IMR-90 (cell line): ENCODE data around the gene NTSR1. TPM values are rescaled to one million over a fixed set of nuclear protein-coding genes. Genes with fewer than 3 reads are reported as not detected.

Experiments
- ATAC-seq: fragments of 200-7000 bp; cut with Tn5 transposase; 2 replicates; pipeline ENCODE4 v1.9.1; 2020; ENCODE audit warnings: low read depth, mild to moderate bottlenecking, moderate library complexity
- BruUV-seq: library from RNA; stranded (reverse); fragments of 400-500 nt; replicated peaks from 2 replicates; lab custom pipeline; 2021; lab: Mats Ljungman, UMichigan
- CTCF ChIA-PET: fragments of 300-600 bp; formaldehyde crosslinking; extraction: SDS; loops from one replicate; lab custom pipeline; 2021; ENCODE audit warnings: antibody characterized with exemption; lab: Yijun Ruan, JAX
- POLR2A ChIA-PET: fragments of 300-600 bp; sonication (Branson Sonifier 250); formaldehyde crosslinking; loops from one replicate; lab custom pipeline; 2022; ENCODE audit warnings: antibody characterized with exemption; ENCODE audit not compliant: unreplicated experiment; lab: Charles Lee
- DNase-seq: peaks from one replicate; pipeline ENCODE4 v3.0.0; 2013
- H2AFZ ChIP-seq: replicated peaks from 2 replicates; pipeline ENCODE3; 2013; ENCODE audit warnings: low read length, mild to moderate bottlenecking; ENCODE audit not compliant: poor library complexity
- H2AK5ac ChIP-seq: 2 replicates; pipeline ENCODE4 v1.6.1; 2013; ENCODE audit warnings: low read depth, low read length, inconsistent platforms
- H2AK9ac ChIP-seq: replicated peaks from 2 replicates; pipeline ENCODE3; 2013; ENCODE audit warnings: mild to moderate bottlenecking, low read depth, low read length, moderate library complexity; ENCODE audit not compliant: poor library complexity
- H2BK120ac ChIP-seq: 2 replicates; pipeline ENCODE4 v1.6.1; 2013; ENCODE audit warnings: low read depth, low read length, inconsistent platforms
- H2BK15ac ChIP-seq: 3 replicates; pipeline ENCODE4 v1.6.1; 2013; ENCODE audit warnings: low read depth, low read length, inconsistent platforms
- H2BK20ac ChIP-seq: 2 replicates; pipeline ENCODE4 v1.6.1; 2013; ENCODE audit warnings: low read depth, mild to moderate bottlenecking, inconsistent platforms, low read length, moderate library complexity
- H2BK5ac ChIP-seq: 2 replicates; pipeline ENCODE4 v1.6.1; 2013; ENCODE audit warnings: mild to moderate bottlenecking, low read depth, low read length, inconsistent platforms; ENCODE audit not compliant: poor library complexity, severe bottlenecking
- H3K14ac ChIP-seq: replicated peaks from 2 replicates; pipeline ENCODE4 v1.6.1; 2013; ENCODE audit warnings: low read depth, low read length, inconsistent platforms
- H3K18ac ChIP-seq: 2 replicates; pipeline ENCODE4 v1.6.1; 2013; ENCODE audit warnings: low read depth, low read length, control low read depth
- H3K23ac ChIP-seq: 2 replicates; pipeline ENCODE4 v1.6.1; 2013; ENCODE audit warnings: low read depth, low read length, inconsistent platforms
- H3K27ac ChIP-seq: 2 replicates; pipeline ENCODE4 v1.5.1; 2013; ENCODE audit warnings: mild to moderate bottlenecking, control low read depth, low read length; ENCODE audit not compliant: insufficient read depth
- H3K27me3 ChIP-seq: 2 replicates; pipeline ENCODE4 v1.6.1; 2013; ENCODE audit warnings: low read length; ENCODE audit not compliant: control insufficient read depth, insufficient read depth
- H3K36me3 ChIP-seq: 2 replicates; pipeline ENCODE4 v1.6.1; 2013; ENCODE audit warnings: low read length, mixed read lengths; ENCODE audit not compliant: control insufficient read depth, insufficient read depth
- H3K4ac ChIP-seq: 2 replicates; pipeline ENCODE4 v1.6.1; 2013; ENCODE audit warnings: low read depth, low read length, inconsistent platforms
- H3K4me1 ChIP-seq: 2 replicates; pipeline ENCODE4 v1.6.1; 2013; ENCODE audit warnings: low read length, mixed read lengths; ENCODE audit not compliant: control insufficient read depth, insufficient read depth
- H3K4me2 ChIP-seq: 2 replicates; pipeline ENCODE4 v1.6.1; 2013; ENCODE audit warnings: low read depth, mild to moderate bottlenecking, control low read depth, low read length, moderate library complexity
- H3K4me3 ChIP-seq: 2 replicates; pipeline ENCODE4 v1.5.1; 2013; ENCODE audit warnings: low read depth, mild to moderate bottlenecking, control low read depth, low read length, moderate library complexity; ENCODE audit not compliant: insufficient read depth
- H3K56ac ChIP-seq: 2 replicates; pipeline ENCODE4 v1.6.1; 2013; ENCODE audit warnings: low read length, inconsistent platforms; ENCODE audit not compliant: insufficient read depth; ENCODE audit errors: extremely low read depth
- H3K79me1 ChIP-seq, 2 experiments: 2 replicates each; pipeline ENCODE4 v1.6.1; 2013; ENCODE audit warnings: low read length in 2 of 2, inconsistent platforms in 1 of 2, low read depth in 1 of 2
- H3K9ac ChIP-seq: 2 replicates; pipeline ENCODE4 v1.6.1; 2013; ENCODE audit warnings: low read depth, low read length, control low read depth
- H3K9me1 ChIP-seq: 2 replicates; pipeline ENCODE4 v1.6.1; 2013; ENCODE audit warnings: low read length, inconsistent platforms; ENCODE audit not compliant: insufficient read depth
- H3K9me3 ChIP-seq: 2 replicates; pipeline ENCODE4 v1.6.1; 2013; ENCODE audit warnings: low read length; ENCODE audit not compliant: control insufficient read depth, insufficient read depth
- H4K20me1 ChIP-seq: 2 replicates; pipeline ENCODE4 v1.6.1; 2013; ENCODE audit warnings: low read length, inconsistent platforms; ENCODE audit not compliant: insufficient read depth
- H4K5ac ChIP-seq: 2 replicates; pipeline ENCODE4 v1.6.1; 2013; ENCODE audit warnings: mild to moderate bottlenecking, low read depth, low read length, control low read depth
- H4K8ac ChIP-seq, 2 experiments: 2 replicates each; pipeline ENCODE4 v1.6.1; 2013; ENCODE audit warnings: low read depth in 2 of 2, low read length in 2 of 2, control low read depth in 1 of 2, inconsistent platforms in 1 of 2
- H4K91ac ChIP-seq: 2 replicates; pipeline ENCODE4 v1.6.1; 2013; ENCODE audit warnings: low read depth, low read length, inconsistent platforms; ENCODE audit not compliant: insufficient read depth
- BHLHE40 ChIP-seq: fragments of 150-350 bp; IDR thresholded peaks from 2 replicates; pipeline ENCODE4 v1.6.1; 2016; ENCODE audit warnings: mild to moderate bottlenecking, low read depth, low read length
- MAFK ChIP-seq: IDR thresholded peaks from 2 replicates; pipeline ENCODE4 v1.6.1; 2012; ENCODE audit warnings: low read depth, low read length, improper control_type of control experiment
- MAZ ChIP-seq: IDR thresholded peaks from 2 replicates; pipeline ENCODE4 v1.6.1; 2012; ENCODE audit warnings: low read depth, mild to moderate bottlenecking, low read length, improper control_type of control experiment, moderate library complexity, borderline replicate concordance
- MXI1 ChIP-seq: IDR thresholded peaks from 2 replicates; pipeline ENCODE4 v1.6.1; 2012; ENCODE audit warnings: low read depth, mild to moderate bottlenecking, low read length, moderate library complexity, borderline replicate concordance
- NFE2L2 ChIP-seq: fragments of 150-350 bp; IDR thresholded peaks from 2 replicates; pipeline ENCODE4 v1.6.1; 2016; ENCODE audit warnings: low read depth, mild to moderate bottlenecking, low read length
- RAD21 ChIP-seq: IDR thresholded peaks from 2 replicates; pipeline ENCODE4 v1.6.1; 2012; ENCODE audit warnings: low read length, improper control_type of control experiment
- RCOR1 ChIP-seq: IDR thresholded peaks from 2 replicates; pipeline ENCODE4 v1.6.1; 2012; ENCODE audit warnings: mild to moderate bottlenecking, low read length, improper control_type of control experiment; ENCODE audit not compliant: insufficient replicate concordance
- SMC3 ChIP-seq: fragments of 150-350 bp; IDR thresholded peaks from 2 replicates; pipeline ENCODE4 v1.6.1; 2016; ENCODE audit warnings: low read depth, mild to moderate bottlenecking, antibody characterized with exemption, low read length, moderate library complexity
- WGBS, 2 experiments: methylation state at CpG; one replicate each; pipeline versions ENCODE4 v1.1.5 to v1.1.7; 2013; ENCODE audit warnings: missing lambda C conversion rate in 2 of 2; ENCODE audit not compliant: insufficient read length in 1 of 2; ENCODE audit errors: extremely low coverage in 2 of 2; 5-methylcytosine and 5-hydroxymethylcytosine counted together
- dilution Hi-C: fragments of 300-500 bp; cut with HindIII; formaldehyde crosslinking; loops from one replicate; pipeline ENCODE4 v1.14.3; 2018; ENCODE audit warnings: low sequenced_read_pairs; ENCODE audit not compliant: unreplicated experiment
- in situ Hi-C: fragments of 300-500 bp; cut with MboI; formaldehyde crosslinking; loops from 3 replicates; pipeline ENCODE4 v1.14.3; 2019; ENCODE audit warnings: low sequenced_read_pairs, inconsistent platforms, mixed read lengths
- intact Hi-C: fragments of 100-400 bp; cut with micrococcal nuclease; formaldehyde crosslinking; loops from 2 replicates; pipeline ENCODE4 v1.10.0; 2022
- polyA plus RNA-seq, 3 experiments: library from polyadenylated mRNA; depleted of rRNA; stranded (reverse); fragments of >200 nt; gene quantifications; 2 replicates each; pipeline ENCODE4 v1.2.3, GENCODE V29; 2012; ENCODE audit warnings: low replicate concordance in 1 of 3
- total RNA-seq: library from RNA; depleted of rRNA; stranded (reverse); fragments of >200 nt; gene quantifications from 2 replicates; pipeline ENCODE4 v1.2.3, GENCODE V29; 2012
- TF ChIP-seq, protein P1 (sequence below): fragments of 150-350 bp; IDR thresholded peaks from 2 replicates; pipeline ENCODE4 v1.6.1; 2016; ENCODE audit warnings: low read depth, mild to moderate bottlenecking, low read length, moderate library complexity, borderline replicate concordance
- TF ChIP-seq, protein P2 (sequence below): fragments of 150-350 bp; IDR thresholded peaks from 2 replicates; pipeline ENCODE4 v1.6.1; 2017; ENCODE audit warnings: mild to moderate bottlenecking, antibody characterized with exemption, low read length, low read depth

Gene NTSR1
- total and polyA plus RNA-seq, 2 of the 4 experiments (the other 2 are of a cell fraction): 0.54 to 1.8 TPM

DNA sequence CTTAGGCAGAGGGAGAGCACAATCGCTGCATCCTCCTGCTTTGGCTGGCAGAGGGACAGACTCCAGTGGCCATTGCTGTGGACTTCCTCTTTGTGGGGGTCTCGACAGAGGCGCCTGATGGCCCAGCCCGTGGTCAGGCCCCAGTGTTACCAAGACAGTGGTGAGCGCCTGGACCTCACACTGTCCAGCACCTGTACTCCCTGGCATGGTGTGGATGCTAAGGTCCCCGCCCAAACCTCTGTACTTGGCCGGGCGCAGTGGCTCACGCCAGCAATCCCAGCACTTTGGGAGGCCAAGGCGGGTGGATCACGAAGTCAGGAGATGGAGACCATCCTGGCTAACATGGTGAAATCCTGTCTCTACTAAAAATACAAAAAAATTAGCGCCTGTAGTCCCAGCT is 2.3 kb upstream of the NTSR1 start:
- no TSS peak for BruUV-seq

More for the DNA sequence above, 2.3 kb upstream of the NTSR1 start:
- 96% methylated on average over 11 of the region's 12 CpGs; no CpG with 5 or more reads in 1 of the 2 experiments for WGBS, 2 experiments
- Histone ChIP-seq H2BK120ac (no peak overlapping the region), H4K20me1 (peaks cover 7% of the 10 kb centered on the region; the same call in 1 of the 2 replicates), H4K91ac (no peak overlapping the region), H3K4me1 (peaks cover 15% of the 10 kb centered on the region), H3K4me2 (no peak overlapping the region), H3K36me3 (no peaks in the 10 kb centered on the region), H3K27ac (no peak overlapping the region), H3K18ac (no peak overlapping the region), H3K9me3 (no peaks in the 10 kb centered on the region), H4K8ac (no peak overlapping the region), H3K14ac (no peak overlapping the region), H3K9ac (no peak overlapping the region), H3K9me1 (peaks cover 24% of the 10 kb centered on the region), H3K23ac (no peak overlapping the region), H3K4me3 (no peak overlapping the region), H3K56ac (no peak overlapping the region), H3K79me1 (no peaks in the 10 kb centered on the region), H2BK5ac (no peak overlapping the region), H3K27me3 (peaks cover 28% of the 10 kb centered on the region; the same call in 1 of the 2 replicates), H2AFZ (no peak overlapping the region), H2AK9ac (no peak overlapping the region), H2BK20ac (no peak overlapping the region), H2AK5ac (no peak overlapping the region; the same call in 1 of the 2 replicates), H2BK15ac (no peak overlapping the region), H3K4ac (no peak overlapping the region), H4K5ac (no peak overlapping the region)
- TF ChIP-seq MAZ: no peak
- no peak for TF ChIP-seq BHLHE40
- TF ChIP-seq RCOR1: no peak
- TF ChIP-seq, protein P1, sequence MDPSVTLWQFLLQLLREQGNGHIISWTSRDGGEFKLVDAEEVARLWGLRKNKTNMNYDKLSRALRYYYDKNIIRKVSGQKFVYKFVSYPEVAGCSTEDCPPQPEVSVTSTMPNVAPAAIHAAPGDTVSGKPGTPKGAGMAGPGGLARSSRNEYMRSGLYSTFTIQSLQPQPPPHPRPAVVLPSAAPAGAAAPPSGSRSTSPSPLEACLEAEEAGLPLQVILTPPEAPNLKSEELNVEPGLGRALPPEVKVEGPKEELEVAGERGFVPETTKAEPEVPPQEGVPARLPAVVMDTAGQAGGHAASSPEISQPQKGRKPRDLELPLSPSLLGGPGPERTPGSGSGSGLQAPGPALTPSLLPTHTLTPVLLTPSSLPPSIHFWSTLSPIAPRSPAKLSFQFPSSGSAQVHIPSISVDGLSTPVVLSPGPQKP: no peak
- no peak for TF ChIP-seq MAFK
- TF ChIP-seq, protein P2, sequence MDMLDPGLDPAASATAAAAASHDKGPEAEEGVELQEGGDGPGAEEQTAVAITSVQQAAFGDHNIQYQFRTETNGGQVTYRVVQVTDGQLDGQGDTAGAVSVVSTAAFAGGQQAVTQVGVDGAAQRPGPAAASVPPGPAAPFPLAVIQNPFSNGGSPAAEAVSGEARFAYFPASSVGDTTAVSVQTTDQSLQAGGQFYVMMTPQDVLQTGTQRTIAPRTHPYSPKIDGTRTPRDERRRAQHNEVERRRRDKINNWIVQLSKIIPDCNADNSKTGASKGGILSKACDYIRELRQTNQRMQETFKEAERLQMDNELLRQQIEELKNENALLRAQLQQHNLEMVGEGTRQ: no peak
- no peak for TF ChIP-seq NFE2L2
- no peak for TF ChIP-seq MXI1
- TF ChIP-seq SMC3: no peak
- no peak for TF ChIP-seq RAD21
- DNase-seq (no peak), ATAC-seq (no peak)
- in situ Hi-C loops (no loop called here), intact Hi-C loops (no loop called here), dilution Hi-C loops (no loop called here)
- ChIA-PET CTCF (interaction anchor here (0.9 kb wide), 1 partner anchor 86 kb away, joined by 3 read pairs; no protein-coding TSS in a partner anchor), POLR2A (no interaction called here)
